NB4 (cell line): ENCODE results near the gene SCNN1A.

ENCODE experiments used
- DNase-seq: peaks from one replicate; pipeline ENCODE4 v3.0.0; 2010; ENCODE audit warnings: low read depth
- H3K4me3 ChIP-seq: one replicate; pipeline ENCODE4 v1.5.1; 2011; ENCODE audit warnings: mild to moderate bottlenecking, low read depth, low read length, moderate library complexity
- MYC ChIP-seq: IDR thresholded peaks from 2 replicates; pipeline ENCODE4 v1.6.1; 2011; ENCODE audit warnings: low read depth, low read length
- POLR2A ChIP-seq: IDR thresholded peaks from 2 replicates; pipeline ENCODE4 v1.6.1; 2011; ENCODE audit warnings: mild to moderate bottlenecking; ENCODE audit not compliant: insufficient read length; ENCODE audit errors: extremely low read depth
- TF ChIP-seq, protein P1 (sequence below): IDR thresholded peaks from one replicate; pipeline ENCODE4 v1.5.1; 2012; ENCODE audit warnings: low read depth, low read length
- TF ChIP-seq, protein P2 (sequence below): IDR thresholded peaks from 2 replicates; pipeline ENCODE4 v1.6.1; 2011; ENCODE audit warnings: low read depth, low read length

Gene SCNN1A

DNA sequence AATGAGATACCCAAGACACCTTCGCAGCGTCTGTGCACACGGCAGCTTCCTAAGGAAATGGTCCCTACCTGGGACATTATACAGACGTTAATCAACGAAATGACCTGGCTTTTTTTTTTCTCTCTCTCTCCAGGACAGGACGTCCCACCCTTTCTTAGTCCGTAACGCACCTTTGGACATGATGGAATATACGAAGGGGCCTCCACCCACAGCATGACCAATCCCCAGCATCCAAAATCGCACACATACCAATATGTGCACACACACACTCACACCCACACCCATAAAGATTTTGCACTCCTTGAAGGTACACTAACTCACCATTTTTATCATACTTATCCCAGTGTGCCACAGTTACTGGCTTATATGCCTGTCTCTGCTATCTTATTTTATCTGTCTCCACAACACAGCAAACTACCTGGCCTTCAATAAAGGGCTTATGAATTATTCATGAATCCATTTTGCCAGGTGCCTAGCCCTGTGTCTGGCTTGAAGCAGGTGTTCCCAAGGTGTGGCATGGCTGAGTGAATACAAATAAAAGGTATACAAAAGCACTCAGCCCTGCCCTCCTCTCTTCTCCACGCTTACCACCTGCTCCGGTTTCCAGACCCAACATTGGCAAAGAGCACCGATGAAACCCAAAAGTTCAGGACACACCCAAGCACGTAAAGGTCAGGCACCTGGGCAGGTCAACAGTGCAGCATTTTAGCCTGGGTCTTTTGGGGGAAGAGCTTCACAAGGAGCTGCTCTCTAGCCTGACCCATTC is 2.2 kb downstream of the SCNN1A start:
- no peak overlapping the region for H3K4me3 ChIP-seq
- TF ChIP-seq MYC (no peak), POLR2A (no peak)
- TF ChIP-seq, protein P1, sequence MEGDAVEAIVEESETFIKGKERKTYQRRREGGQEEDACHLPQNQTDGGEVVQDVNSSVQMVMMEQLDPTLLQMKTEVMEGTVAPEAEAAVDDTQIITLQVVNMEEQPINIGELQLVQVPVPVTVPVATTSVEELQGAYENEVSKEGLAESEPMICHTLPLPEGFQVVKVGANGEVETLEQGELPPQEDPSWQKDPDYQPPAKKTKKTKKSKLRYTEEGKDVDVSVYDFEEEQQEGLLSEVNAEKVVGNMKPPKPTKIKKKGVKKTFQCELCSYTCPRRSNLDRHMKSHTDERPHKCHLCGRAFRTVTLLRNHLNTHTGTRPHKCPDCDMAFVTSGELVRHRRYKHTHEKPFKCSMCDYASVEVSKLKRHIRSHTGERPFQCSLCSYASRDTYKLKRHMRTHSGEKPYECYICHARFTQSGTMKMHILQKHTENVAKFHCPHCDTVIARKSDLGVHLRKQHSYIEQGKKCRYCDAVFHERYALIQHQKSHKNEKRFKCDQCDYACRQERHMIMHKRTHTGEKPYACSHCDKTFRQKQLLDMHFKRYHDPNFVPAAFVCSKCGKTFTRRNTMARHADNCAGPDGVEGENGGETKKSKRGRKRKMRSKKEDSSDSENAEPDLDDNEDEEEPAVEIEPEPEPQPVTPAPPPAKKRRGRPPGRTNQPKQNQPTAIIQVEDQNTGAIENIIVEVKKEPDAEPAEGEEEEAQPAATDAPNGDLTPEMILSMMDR: no peak
- TF ChIP-seq, protein P2, sequence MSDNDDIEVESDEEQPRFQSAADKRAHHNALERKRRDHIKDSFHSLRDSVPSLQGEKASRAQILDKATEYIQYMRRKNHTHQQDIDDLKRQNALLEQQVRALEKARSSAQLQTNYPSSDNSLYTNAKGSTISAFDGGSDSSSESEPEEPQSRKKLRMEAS: no peak
- DNase-seq: no peak

DNA sequence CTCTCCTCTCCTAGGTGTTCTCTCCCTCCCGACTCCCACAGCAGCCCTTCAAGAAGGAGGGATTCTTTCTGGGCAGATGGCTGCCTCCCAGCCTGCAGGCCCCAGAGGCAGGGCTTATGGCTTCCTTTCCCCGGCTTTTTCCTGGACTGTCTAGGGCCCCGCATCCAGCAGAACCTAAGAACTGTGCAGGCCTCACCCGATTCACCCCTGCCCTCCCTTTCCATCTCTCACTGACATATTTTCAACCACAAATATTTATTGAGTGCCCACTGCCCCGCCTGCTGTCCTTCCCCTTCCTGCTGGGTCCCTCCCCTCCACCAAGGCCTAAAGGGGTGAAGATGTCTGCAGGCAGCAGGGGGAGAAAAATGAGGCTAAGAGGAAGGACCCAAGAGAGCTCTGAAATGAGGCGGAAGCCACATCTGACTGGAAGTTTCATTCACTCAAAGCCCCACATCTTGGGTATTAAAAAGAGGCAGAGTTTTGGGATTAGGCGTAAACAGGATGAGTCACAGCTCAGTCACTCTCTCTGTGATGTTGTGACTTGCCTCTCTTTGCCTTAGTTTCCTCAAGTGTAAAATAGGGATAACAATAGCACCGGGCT is 2.9 kb downstream of the SCNN1A start:
- TF ChIP-seq MYC (peak; percentile 32; the same call in 1 of the 2 replicates), POLR2A (no peak)
- TF ChIP-seq, protein P1: no peak
- TF ChIP-seq, protein P2: peak; percentile 62; the same call in 1 of the 2 replicates
- H3K4me3 ChIP-seq: no peak overlapping the region
- peak; percentile 96 for DNase-seq

DNA sequence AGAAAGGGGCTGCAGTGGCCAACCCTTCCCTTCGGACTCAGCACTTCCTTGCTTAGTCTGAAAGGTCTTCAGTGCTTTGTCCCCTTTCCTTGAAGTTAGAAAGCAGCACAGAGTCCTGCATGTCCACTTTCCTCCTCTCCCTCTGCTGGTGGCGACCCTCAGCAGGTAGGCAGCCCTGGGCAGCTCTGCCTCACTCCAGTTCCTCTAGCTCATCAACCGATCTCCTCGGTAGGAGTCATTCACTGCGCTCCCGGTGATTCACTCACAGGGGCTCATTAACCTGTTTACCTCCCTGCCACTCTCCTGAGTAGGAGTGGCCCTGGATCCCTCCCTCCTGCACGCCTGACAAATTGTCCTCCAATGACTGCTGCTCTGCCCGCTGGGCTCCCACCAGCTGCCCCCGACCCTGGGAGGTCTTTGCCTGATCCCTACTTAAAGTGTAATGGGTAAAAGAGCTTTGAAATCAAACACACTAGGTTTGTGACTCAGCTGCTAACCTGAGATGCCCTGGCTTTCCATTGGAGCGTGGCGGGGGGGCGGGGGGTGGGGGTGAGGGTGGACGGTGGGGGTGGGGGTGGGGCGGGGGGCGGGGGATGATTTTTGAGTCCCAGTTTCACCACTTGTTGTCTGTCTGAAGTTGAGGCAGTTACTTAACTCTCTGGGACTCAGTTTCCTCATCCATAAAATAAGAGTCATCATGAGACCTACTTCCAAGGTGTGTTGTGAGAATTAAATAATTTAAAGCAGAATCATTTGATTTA is 4.2 kb downstream of the SCNN1A start:
- no peak overlapping the region for H3K4me3 ChIP-seq
- TF ChIP-seq POLR2A: no peak
- TF ChIP-seq, protein P1: peak; percentile 6
- peak; percentile 65 for DNase-seq

DNA sequence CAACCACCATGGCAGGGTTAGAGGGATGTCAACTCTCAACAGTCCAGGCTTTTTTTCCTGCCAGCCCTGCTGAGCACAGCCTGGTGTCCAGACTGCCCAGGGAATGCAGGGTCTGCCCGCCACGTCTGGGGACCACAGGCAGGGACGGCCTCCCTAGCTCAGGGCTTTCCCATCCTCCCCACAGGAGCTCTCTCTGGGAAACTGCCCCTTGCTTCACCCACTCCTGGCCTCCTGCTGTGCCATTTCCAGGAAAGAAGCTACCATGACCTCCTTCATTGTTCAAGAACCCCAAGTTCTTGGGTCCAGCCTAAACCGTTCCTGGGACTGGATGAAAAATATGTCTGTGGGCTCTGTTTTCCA is 4.8 kb downstream of the SCNN1A start:
- TF ChIP-seq POLR2A (no peak), MYC (no peak)
- TF ChIP-seq, protein P2: no peak
- no peak overlapping the region for H3K4me3 ChIP-seq

DNA sequence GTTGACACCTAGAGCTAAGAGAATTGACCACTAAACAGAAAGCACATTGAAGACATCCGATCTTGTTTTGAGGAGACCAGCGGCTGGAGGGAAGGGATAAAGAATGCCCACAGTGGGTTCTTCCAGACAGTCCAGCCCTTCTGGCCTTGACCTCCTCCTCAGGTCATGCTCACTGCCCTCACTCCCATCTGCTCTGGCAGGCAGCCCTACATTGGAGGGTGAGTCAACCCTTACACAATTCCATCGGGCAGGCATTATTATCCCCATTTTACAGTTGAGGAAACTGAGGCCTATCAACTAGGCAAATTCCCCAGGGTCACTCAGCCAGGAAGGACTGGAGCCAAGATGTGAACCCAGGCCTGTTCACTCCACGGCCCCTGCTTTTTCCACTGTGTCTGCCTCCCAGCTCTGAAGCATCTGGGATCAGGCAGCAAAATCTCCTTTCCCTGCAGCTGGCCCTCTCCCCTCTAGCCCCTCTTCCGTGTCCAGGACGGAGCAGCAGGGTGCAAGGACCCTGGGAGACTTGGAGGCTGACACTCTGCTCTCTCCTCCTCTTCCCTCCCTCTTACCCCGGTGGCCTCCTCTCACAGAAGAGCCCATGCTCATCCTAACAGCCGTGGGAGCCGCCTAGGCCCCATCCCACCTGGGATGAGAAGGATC is 5.3 kb downstream of the SCNN1A start:
- TF ChIP-seq, protein P1: no peak
- TF ChIP-seq MYC: no peak
- TF ChIP-seq, protein P2: no peak
- no peak for TF ChIP-seq POLR2A
- DNase-seq: no peak
- no peak overlapping the region for H3K4me3 ChIP-seq

More for the DNA sequence above, 4.8 kb downstream of the SCNN1A start:
- DNase-seq: no peak
